NCI-H524 treated with DMSO at 0.1 percent for 48 hours (cell line): ENCODE measurements around the gene HSPG2.
"Not testable (repeated sequence)": the region's sequence is repeated elsewhere in the genome, so short reads cannot be mapped to it uniquely, and the experiment has no call there.

Experiments
- DNase-seq: peaks from one replicate; lab custom pipeline; 2025; lab: John Stamatoyannopoulos, UW

The HSPG2 gene

GRCh38 chr1:21912038-21912758 lies 24.9 kb downstream of the HSPG2 start:
- no peak for DNase-seq

- DNase-seq = no peak
Measured at GRCh38 chr1:21911205-21912001, 25.7 kb downstream of the HSPG2 start.

- DNase-seq = no peak
Measured at GRCh38 chr1:21910558-21911204, 26.4 kb downstream of the HSPG2 start.

GRCh38 chr1:21909787-21910503 lies 27.2 kb downstream of the HSPG2 start:
- DNase-seq = no peak

- DNase-seq = no peak
Measured at GRCh38 chr1:21909286-21909759, 27.8 kb downstream of the HSPG2 start.

- not testable (repeated sequence) for DNase-seq
Measured at GRCh38 chr1:21907737-21908534, 29.2 kb downstream of the HSPG2 start.

GRCh38 chr1:21907079-21907418 lies 30.1 kb downstream of the HSPG2 start:
- no peak for DNase-seq

- DNase-seq = no peak
Measured at GRCh38 chr1:21906173-21907078, 30.7 kb downstream of the HSPG2 start.

GRCh38 chr1:21904704-21905520 lies 32.2 kb downstream of the HSPG2 start:
- DNase-seq = no peak

GRCh38 chr1:21904454-21904703 lies 32.7 kb downstream of the HSPG2 start:
- no peak for DNase-seq

GRCh38 chr1:21903638-21904453 lies 33.3 kb downstream of the HSPG2 start:
- DNase-seq = no peak

GRCh38 chr1:21902026-21903012 lies 34.8 kb downstream of the HSPG2 start:
- no peak for DNase-seq

- DNase-seq = no peak
Measured at GRCh38 chr1:21901473-21901847, 35.6 kb downstream of the HSPG2 start.

- DNase-seq = no peak
Measured at GRCh38 chr1:21900766-21901472, 36.2 kb downstream of the HSPG2 start.

- DNase-seq = no peak
Measured at GRCh38 chr1:21899987-21900386, 37.1 kb downstream of the HSPG2 start.

- no peak for DNase-seq
Measured at GRCh38 chr1:21899267-21899810, 37.8 kb downstream of the HSPG2 start.
